ENCODE measurements around the gene SSBP2.
A peak's percentile ranks its signal among the peaks of the same experiment; 100 is the strongest.

Gene SSBP2

DNA sequence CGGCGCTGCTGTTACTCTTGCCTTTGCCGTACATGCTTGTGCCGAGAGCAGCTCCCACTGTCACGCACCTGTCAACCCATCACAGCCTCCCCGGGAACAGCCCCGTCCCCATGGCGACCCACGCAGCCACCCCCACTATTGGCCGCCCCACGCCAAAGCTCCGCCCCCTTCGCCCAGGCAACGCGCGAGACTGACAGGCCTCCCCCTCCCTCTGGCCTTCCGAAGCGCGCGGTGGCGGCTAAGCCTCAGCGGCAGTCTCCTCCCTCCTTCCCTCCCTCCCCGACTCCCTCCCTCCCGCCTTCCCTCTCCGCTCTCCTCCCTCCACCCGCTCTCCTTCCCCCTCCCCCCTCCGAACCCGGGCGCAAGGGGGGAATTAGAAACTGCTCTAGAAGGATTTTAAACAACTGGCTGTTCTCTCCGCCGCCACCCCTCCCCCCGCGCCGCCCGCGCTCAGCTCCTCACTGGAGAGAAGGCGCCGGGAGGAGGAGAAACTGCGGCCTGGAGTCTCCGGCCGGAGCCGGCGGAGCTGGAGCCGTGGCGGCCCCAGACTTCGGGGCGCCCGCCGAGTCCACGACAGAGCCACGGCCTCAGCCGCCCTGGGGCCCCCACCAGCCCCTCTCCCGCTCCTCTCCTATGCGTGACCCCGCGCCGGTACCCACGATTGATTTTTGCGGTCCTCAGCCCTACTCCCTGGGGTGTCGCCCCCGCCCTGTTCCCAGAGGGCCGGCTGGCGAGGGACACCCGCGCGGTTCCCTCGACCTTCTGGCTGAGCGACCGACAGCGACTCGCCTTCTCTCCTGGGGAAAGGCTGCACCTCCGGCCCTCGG lies at the start of gene SSBP2:
TSS of gene SSBP2 (minus strand) at position 89 of the 827 bp plus-strand sequence. CDS start at position 34, 55 bp downstream.
- peak within 1 kb of the TSS; percentile 84 for H3K4me3 Mint-ChIP-seq
- peak; percentile 91 for ATAC-seq
- peaks cover 7% of the 10 kb centered on the region for H3K36me3 Mint-ChIP-seq
- peak; percentile 97 to 98 for DNase-seq (ENCODE audit: low spot score in 2 of 2)
- peaks cover 7% of the 10 kb centered on the region for H3K4me1 Mint-ChIP-seq
- H3K27ac Mint-ChIP-seq, result peak within 1 kb of the TSS; percentile 94
- no peaks in the 10 kb centered on the region for H3K9me3 Mint-ChIP-seq

GRCh38 chr5:81795666-81796065 lies 44.8 kb upstream of the SSBP2 start:
- H3K36me3 Mint-ChIP-seq, result no peaks in the 10 kb centered on the region
- no peak for ATAC-seq
- no peaks in the 10 kb centered on the region for H3K4me1 Mint-ChIP-seq
- no peaks in the 10 kb centered on the region for H3K9me3 Mint-ChIP-seq
- H3K4me3 Mint-ChIP-seq, result no peak overlapping the region
- H3K27ac Mint-ChIP-seq, result no peak overlapping the region
- DNase-seq (ENCODE audit: low spot score in 2 of 2), result no peak

DNA sequence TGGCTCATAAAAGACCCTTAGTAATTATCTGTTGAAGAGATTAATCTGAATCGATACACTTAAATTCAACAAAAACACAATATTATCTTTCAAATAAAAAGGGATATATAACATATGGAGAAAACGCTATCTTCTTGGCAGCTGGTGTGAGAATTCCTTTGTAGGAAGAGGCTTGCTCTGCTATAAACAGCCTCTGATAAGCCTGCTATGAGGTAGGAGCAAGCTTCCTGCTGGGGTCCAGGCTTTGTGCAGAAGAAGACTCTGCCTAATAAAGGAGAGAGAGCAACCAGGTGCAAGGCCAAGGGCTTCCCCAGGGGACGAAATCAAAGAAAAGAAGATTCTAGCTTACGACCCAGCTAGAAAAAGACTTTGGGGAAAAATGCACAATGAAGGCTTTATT lies 43.3 kb upstream of the SSBP2 start:
- no peaks in the 10 kb centered on the region for H3K4me1 Mint-ChIP-seq
- no peak for ATAC-seq

DNA sequence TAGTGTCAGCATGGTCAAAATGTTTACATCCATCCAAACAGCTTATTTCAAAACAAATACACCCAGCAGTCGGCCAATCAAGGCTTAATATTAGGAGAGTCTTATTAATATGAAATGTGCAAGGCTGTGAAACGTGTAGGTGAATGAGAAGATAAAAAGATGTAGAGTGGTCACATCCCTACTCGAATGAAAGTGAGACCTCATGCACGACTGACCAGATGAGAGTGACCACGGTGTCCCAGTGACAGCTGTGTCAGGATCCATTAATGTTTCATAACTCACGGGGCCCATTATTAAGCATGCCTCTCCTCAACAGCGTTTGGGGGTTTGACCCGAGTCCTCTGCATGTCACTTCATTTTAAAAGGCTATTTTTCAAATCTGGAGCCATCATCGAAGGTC lies 39.4 kb upstream of the SSBP2 start:
- H3K4me1 Mint-ChIP-seq, result no peaks in the 10 kb centered on the region
- ATAC-seq (no peak), DNase-seq (ENCODE audit: low spot score in 2 of 2) (no peak)
- H3K36me3 Mint-ChIP-seq, result no peaks in the 10 kb centered on the region
- H3K4me3 Mint-ChIP-seq, result no peak overlapping the region
- H3K9me3 Mint-ChIP-seq, result no peaks in the 10 kb centered on the region
- no peak overlapping the region for H3K27ac Mint-ChIP-seq

More for the DNA sequence above, 43.3 kb upstream of the SSBP2 start:
- H3K9me3 Mint-ChIP-seq, result no peaks in the 10 kb centered on the region
- no peak for DNase-seq (ENCODE audit: low spot score in 2 of 2)
- H3K36me3 Mint-ChIP-seq, result no peaks in the 10 kb centered on the region
- H3K27ac Mint-ChIP-seq, result no peak overlapping the region
- no peak overlapping the region for H3K4me3 Mint-ChIP-seq

GRCh38 chr5:81789033-81789432 lies 38.1 kb upstream of the SSBP2 start:
- Mint-ChIP-seq H3K4me3 (no peak overlapping the region), H3K27ac (no peak overlapping the region), H3K9me3 (no peaks in the 10 kb centered on the region), H3K4me1 (no peaks in the 10 kb centered on the region), H3K36me3 (no peaks in the 10 kb centered on the region)
- ATAC-seq, result no peak
- no peak for DNase-seq (ENCODE audit: low spot score in 2 of 2)

GRCh38 chr5:81788329-81788728 lies 37.4 kb upstream of the SSBP2 start:
- Mint-ChIP-seq H3K27ac (no peak overlapping the region), H3K9me3 (no peaks in the 10 kb centered on the region), H3K4me3 (no peak overlapping the region)

DNA sequence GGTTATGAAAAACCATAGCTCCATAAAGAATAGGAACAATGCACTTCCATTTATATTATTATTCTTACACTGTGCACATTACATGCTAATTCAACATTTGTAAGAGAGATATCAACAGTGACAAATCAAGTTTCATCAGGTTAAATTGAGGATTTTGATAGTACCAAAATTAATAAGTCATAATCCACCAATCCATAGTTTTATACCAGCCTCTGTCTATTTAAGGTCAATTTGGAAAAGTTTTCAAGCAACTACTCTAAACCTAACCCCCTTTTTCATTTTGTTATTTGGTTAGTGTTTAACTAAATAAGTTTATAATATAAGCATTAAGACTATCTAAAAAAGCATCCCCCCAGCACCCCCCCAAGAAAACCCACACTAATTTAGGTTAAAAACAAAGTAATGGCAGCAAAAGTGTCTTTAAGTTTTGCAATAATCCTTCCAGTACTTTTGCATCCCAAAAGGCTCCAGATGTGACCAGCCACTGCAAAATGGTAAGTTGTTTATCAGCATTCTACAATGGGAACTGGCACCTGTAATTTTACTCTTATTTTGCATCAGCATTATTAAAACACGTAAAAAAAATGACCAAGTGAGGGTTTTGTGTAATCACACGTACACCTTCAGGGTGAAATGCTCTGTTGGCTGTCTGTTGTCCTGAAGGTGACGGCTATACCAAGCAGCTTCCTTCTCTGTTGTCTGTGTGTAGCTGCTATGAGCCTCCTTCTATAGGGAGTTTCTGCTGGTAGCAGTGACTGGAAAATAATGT lies 36.8 kb upstream of the SSBP2 start:
- DNase-seq (ENCODE audit: low spot score in 2 of 2) (no peak), ATAC-seq (no peak)
- Mint-ChIP-seq H3K27ac (no peak overlapping the region), H3K36me3 (no peaks in the 10 kb centered on the region), H3K4me3 (no peak overlapping the region), H3K4me1 (no peaks in the 10 kb centered on the region), H3K9me3 (no peaks in the 10 kb centered on the region)

More at GRCh38 chr5:81788329-81788728, 37.4 kb upstream of the SSBP2 start:
- DNase-seq (ENCODE audit: low spot score in 2 of 2) (no peak), ATAC-seq (no peak)
- Mint-ChIP-seq H3K4me1 (no peaks in the 10 kb centered on the region), H3K36me3 (no peaks in the 10 kb centered on the region)

DNA sequence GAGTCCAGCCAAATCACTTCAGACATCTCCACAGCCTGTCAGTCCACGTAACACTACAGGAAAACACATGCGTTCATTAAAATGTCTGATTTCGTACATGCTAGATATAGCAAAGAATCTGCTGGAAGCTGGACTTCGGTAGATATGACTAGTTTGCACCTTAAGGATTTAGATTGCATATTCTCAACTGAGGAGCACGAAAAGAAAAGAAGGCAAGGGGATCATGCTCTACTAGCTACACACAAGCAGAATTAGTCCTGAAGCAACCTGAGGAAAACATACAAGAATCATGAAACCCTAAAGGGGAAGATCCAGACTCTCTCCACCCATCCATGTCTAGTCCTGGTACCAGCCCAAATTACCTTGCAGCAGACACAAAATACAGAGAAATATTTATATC lies 36.1 kb upstream of the SSBP2 start:
- Mint-ChIP-seq H3K4me3 (no peak overlapping the region), H3K27ac (no peak overlapping the region), H3K36me3 (no peaks in the 10 kb centered on the region), H3K4me1 (no peaks in the 10 kb centered on the region), H3K9me3 (no peaks in the 10 kb centered on the region)
- no peak for ATAC-seq
- no peak for DNase-seq (ENCODE audit: low spot score in 2 of 2)

- no peaks in the 10 kb centered on the region for H3K36me3 Mint-ChIP-seq
- H3K27ac Mint-ChIP-seq, result no peak overlapping the region
- no peaks in the 10 kb centered on the region for H3K9me3 Mint-ChIP-seq
- ATAC-seq (no peak), DNase-seq (ENCODE audit: low spot score in 2 of 2) (no peak)
- no peaks in the 10 kb centered on the region for H3K4me1 Mint-ChIP-seq
- H3K4me3 Mint-ChIP-seq, result no peak overlapping the region
Measured at GRCh38 chr5:81786496-81786895, 35.6 kb upstream of the SSBP2 start.

GRCh38 chr5:81785322-81785721 lies 34.4 kb upstream of the SSBP2 start:
- ATAC-seq, result no peak
- H3K9me3 Mint-ChIP-seq, result no peaks in the 10 kb centered on the region
- H3K4me3 Mint-ChIP-seq, result no peak overlapping the region
- no peak overlapping the region for H3K27ac Mint-ChIP-seq
- no peak for DNase-seq (ENCODE audit: low spot score in 2 of 2)
- no peaks in the 10 kb centered on the region for H3K36me3 Mint-ChIP-seq
- H3K4me1 Mint-ChIP-seq, result no peaks in the 10 kb centered on the region

GRCh38 chr5:81783401-81783800 lies 32.5 kb upstream of the SSBP2 start:
- H3K27ac Mint-ChIP-seq, result no peak overlapping the region
- H3K4me3 Mint-ChIP-seq, result no peak overlapping the region
- DNase-seq (ENCODE audit: low spot score in 2 of 2) (no peak), ATAC-seq (no peak)
- no peaks in the 10 kb centered on the region for H3K9me3 Mint-ChIP-seq
- peaks cover 18% of the 10 kb centered on the region for H3K4me1 Mint-ChIP-seq
- no peaks in the 10 kb centered on the region for H3K36me3 Mint-ChIP-seq

GRCh38 chr5:81782811-81783210 lies 31.9 kb upstream of the SSBP2 start:
- H3K9me3 Mint-ChIP-seq, result no peaks in the 10 kb centered on the region
- no peak overlapping the region for H3K27ac Mint-ChIP-seq
- DNase-seq (ENCODE audit: low spot score in 2 of 2), result no peak
- H3K4me3 Mint-ChIP-seq, result no peak overlapping the region
- peaks cover 21% of the 10 kb centered on the region for H3K4me1 Mint-ChIP-seq
- H3K36me3 Mint-ChIP-seq, result no peaks in the 10 kb centered on the region
- ATAC-seq, result peak; percentile 46

DNA sequence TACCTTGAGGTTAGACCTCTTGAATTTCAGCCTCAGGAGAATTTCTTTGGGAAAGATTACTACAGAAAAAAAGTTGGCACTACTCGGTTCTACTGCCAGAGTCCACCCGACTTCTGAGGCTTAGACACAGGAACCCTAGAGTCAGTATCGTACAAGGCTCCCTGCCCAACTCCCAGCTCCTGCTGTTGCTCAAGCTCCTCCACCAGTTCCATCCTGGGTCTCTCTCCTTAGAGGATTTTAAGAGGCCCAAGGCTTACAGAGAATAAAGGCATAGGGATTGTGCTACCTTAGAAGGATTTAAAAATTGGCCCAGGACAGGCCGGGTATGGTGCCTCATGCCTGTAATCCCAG lies 29.0 kb upstream of the SSBP2 start:
- Mint-ChIP-seq H3K9me3 (no peaks in the 10 kb centered on the region), H3K27ac (peak overlapping the region; percentile 95), H3K4me1 (peaks cover 21% of the 10 kb centered on the region), H3K36me3 (no peaks in the 10 kb centered on the region), H3K4me3 (peak overlapping the region; percentile 75)
- ATAC-seq, result peak; percentile 48
- no peak for DNase-seq (ENCODE audit: low spot score in 2 of 2)

- ATAC-seq, result peak; percentile 74
- peaks cover 21% of the 10 kb centered on the region for H3K4me1 Mint-ChIP-seq
- peak overlapping the region; percentile 75 for H3K4me3 Mint-ChIP-seq
- H3K27ac Mint-ChIP-seq, result peak overlapping the region; percentile 95
- H3K9me3 Mint-ChIP-seq, result no peaks in the 10 kb centered on the region
- DNase-seq (ENCODE audit: low spot score in 2 of 2), result peak; percentile 8 to 56
- no peaks in the 10 kb centered on the region for H3K36me3 Mint-ChIP-seq
Measured at GRCh38 chr5:81779125-81779915, 28.4 kb upstream of the SSBP2 start.

DNA sequence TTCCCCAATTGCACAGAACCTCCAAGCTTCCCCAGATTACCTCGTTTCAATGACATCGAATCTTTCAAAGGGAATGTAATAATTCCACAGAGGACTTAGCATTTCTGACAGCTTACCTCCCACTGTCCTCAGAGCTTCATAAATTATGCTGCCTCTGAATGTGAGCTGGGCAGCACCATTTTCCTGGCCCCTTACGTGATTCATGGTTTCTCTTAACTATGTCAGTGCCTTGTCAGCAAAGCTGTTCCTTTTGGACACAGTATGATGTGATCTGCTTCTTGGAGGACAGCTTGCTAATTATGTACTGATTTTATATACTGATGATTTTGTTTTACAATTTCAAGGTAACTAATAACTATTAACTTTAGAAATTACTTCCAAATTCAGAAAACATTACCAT lies 27.7 kb upstream of the SSBP2 start:
- Mint-ChIP-seq H3K4me1 (peaks cover 21% of the 10 kb centered on the region), H3K4me3 (peak overlapping the region; percentile 75), H3K27ac (peak overlapping the region; percentile 95), H3K36me3 (no peaks in the 10 kb centered on the region), H3K9me3 (no peaks in the 10 kb centered on the region)
- ATAC-seq (peak; percentile 82), DNase-seq (ENCODE audit: low spot score in 2 of 2) (no peak)

Measured in stimulated activated effector memory CD8-positive, alpha-beta T cell treated with anti-CD3 and anti-CD28 coated beads, Interleukin-12 subunit alpha, Interleukin-12 subunit beta, amount 100 ng/mL, for 72 hours (primary cell).